HUES6 (cell line): Measurements from ENCODE around the gene ZNF581.

ENCODE experiments used
- H3K27ac ChIP-seq: 2 replicates; pipeline ENCODE4 v1.7.0; 2013; ENCODE audit warnings: low read depth, mild to moderate bottlenecking, low read length, inconsistent platforms
- H3K27me3 ChIP-seq: 2 replicates; pipeline ENCODE4 v1.6.1; 2013; ENCODE audit warnings: low read length; ENCODE audit not compliant: control insufficient read depth, insufficient read depth
- H3K36me3 ChIP-seq: 2 replicates; pipeline ENCODE4 v1.6.1; 2013; ENCODE audit warnings: low read length; ENCODE audit not compliant: control insufficient read depth, insufficient read depth
- H3K4me1 ChIP-seq: 2 replicates; pipeline ENCODE4 v1.6.1; 2013; ENCODE audit warnings: low read length; ENCODE audit not compliant: control insufficient read depth, insufficient read depth
- H3K4me3 ChIP-seq: 2 replicates; pipeline ENCODE4 v1.5.1; 2013; ENCODE audit warnings: low read depth, low read length
- H3K9ac ChIP-seq: one replicate; pipeline ENCODE4 v1.6.1; 2013; ENCODE audit warnings: mild to moderate bottlenecking, low read length
- H3K9me3 ChIP-seq: 2 replicates; pipeline ENCODE4 v1.6.1; 2013; ENCODE audit warnings: low read depth, low read length; ENCODE audit not compliant: control insufficient read depth, insufficient read depth

The ZNF581 gene, protein sequence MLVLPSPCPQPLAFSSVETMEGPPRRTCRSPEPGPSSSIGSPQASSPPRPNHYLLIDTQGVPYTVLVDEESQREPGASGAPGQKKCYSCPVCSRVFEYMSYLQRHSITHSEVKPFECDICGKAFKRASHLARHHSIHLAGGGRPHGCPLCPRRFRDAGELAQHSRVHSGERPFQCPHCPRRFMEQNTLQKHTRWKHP

GRCh38 chr19:55643003-55643886 is at the start of gene ZNF581:
Gene ZNF581 (plus strand): TSS chr19:55643649. CDS start chr19:55644572, 923 bp downstream.
- peak within 1 kb of the TSS; percentile 91 for H3K4me3 ChIP-seq
- H3K27ac ChIP-seq: peak within 1 kb of the TSS; percentile 63
- H3K4me1 ChIP-seq: peaks cover 14% of the 10 kb centered on the region
- H3K9me3 ChIP-seq: no peaks in the 10 kb centered on the region
- peak within 1 kb of the TSS; percentile 92 for H3K9ac ChIP-seq
- peaks cover 16% of the 10 kb centered on the region for H3K36me3 ChIP-seq
- H3K27me3 ChIP-seq: no peaks in the 10 kb centered on the region

DNA sequence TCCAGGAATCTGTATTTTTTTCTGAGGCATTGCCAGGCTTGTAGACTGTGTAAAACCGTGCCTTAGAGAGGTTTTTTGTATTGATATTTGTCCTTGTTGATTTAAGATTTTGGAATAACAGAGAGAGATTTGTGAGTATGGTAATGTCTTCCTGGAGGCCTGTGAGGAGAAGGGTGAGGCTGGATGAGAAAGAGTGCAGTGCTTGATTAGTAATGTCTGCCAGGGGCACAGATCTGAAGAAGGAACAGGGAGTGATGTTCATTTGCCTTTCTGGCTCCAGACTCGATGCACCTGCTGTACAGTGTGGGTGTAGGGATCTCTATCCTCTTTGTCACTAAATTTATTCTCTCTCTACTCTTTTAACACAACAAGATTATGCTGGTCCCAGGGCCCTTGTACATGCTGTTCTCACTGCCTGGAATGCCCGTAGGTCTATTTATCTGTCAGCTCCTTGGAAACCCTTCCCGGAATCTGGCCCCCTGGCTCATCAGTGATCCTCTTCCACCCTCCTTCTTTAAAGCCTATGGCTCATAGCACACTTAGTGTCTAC is 48.4 kb upstream of the ZNF581 start:
- H3K4me1 ChIP-seq: peaks cover 16% of the 10 kb centered on the region
- no peaks in the 10 kb centered on the region for H3K9me3 ChIP-seq
- H3K4me3 ChIP-seq: no peak overlapping the region
- no peak overlapping the region for H3K27ac ChIP-seq
- no peaks in the 10 kb centered on the region for H3K27me3 ChIP-seq
- no peak overlapping the region for H3K9ac ChIP-seq
- peaks cover 24% of the 10 kb centered on the region for H3K36me3 ChIP-seq

GRCh38 chr19:55596304-55596703 is 47.1 kb upstream of the ZNF581 start:
- H3K9me3 ChIP-seq: no peaks in the 10 kb centered on the region
- H3K4me3 ChIP-seq: no peak overlapping the region
- peaks cover 24% of the 10 kb centered on the region for H3K36me3 ChIP-seq
- peaks cover 12% of the 10 kb centered on the region for H3K4me1 ChIP-seq
- H3K27ac ChIP-seq: no peak overlapping the region
- H3K27me3 ChIP-seq: no peaks in the 10 kb centered on the region
- H3K9ac ChIP-seq: no peak overlapping the region

- H3K4me1 ChIP-seq: peaks cover 10% of the 10 kb centered on the region
- H3K27me3 ChIP-seq: no peaks in the 10 kb centered on the region
- H3K36me3 ChIP-seq: peaks cover 20% of the 10 kb centered on the region
- no peaks in the 10 kb centered on the region for H3K9me3 ChIP-seq
- peak overlapping the region; percentile 42 for H3K4me3 ChIP-seq
- no peak overlapping the region for H3K9ac ChIP-seq
- H3K27ac ChIP-seq: no peak overlapping the region
Measured at GRCh38 chr19:55597501-55597921, 45.9 kb upstream of the ZNF581 start.

GRCh38 chr19:55598034-55598433 is 45.4 kb upstream of the ZNF581 start:
- H3K4me1 ChIP-seq: peaks cover 10% of the 10 kb centered on the region
- peaks cover 20% of the 10 kb centered on the region for H3K36me3 ChIP-seq
- H3K27me3 ChIP-seq: no peaks in the 10 kb centered on the region
- H3K9me3 ChIP-seq: no peaks in the 10 kb centered on the region
- H3K27ac ChIP-seq: no peak overlapping the region
- peak overlapping the region; percentile 42 for H3K4me3 ChIP-seq
- no peak overlapping the region for H3K9ac ChIP-seq

DNA sequence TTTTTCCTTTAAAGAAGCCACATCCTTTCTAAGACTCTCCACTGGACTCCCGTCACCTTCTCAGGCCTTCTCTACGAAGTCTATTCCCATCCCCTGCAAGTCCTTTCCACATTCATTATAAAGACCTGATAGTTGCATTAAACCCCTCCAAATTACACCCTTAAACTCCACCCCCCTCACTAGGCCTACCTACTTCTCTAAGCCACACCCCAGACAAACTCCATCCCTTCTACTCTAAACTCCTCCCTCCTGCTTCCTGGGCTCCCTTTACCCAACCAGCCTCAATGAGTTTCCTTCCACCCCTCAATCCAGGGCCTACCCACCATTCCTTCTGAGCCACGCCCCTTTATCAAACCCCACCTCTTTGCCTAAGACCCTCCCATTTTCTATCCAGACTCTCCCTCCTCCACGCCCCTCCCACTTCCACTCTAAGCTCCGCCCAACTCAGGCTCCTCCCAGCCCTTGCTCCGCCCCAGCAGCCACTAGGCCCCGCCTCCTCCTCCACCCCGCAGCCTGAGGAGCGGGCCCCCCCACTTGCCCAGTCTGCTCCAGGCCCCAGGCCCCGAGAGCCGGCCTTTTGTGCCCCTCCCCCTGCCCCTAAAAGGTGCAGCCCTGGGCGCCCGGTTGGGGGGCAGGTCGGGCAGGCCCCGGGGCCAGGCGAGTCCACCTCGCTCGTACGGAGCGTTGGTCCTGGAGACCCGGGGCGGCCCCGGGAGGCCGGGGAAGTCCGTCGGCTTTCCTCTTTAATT is 44.6 kb upstream of the ZNF581 start:
- Histone ChIP-seq H3K9me3 (no peaks in the 10 kb centered on the region), H3K27ac (peak overlapping the region; percentile 98), H3K27me3 (no peaks in the 10 kb centered on the region), H3K4me1 (peaks cover 15% of the 10 kb centered on the region), H3K9ac (peak overlapping the region; percentile 100), H3K4me3 (peak overlapping the region; percentile 91), H3K36me3 (peaks cover 20% of the 10 kb centered on the region)

DNA sequence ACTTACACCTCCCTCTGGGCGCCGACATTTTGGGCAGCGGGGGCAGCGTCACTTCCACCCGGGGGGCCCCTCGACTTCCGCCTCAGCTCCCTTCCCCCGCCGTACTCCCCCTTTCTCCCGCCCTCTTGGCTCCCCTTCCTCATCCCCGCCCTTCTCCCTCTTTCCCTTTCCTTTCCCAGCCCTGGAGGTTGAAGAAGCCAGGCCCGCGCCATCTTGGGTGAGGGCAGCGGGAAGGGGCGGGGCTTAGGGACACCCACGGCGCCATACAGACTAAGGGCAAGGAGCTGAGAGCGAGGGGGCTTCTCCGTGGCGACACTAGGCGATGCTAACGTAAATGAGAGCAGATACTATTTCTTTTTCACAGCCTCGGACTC is 44.0 kb upstream of the ZNF581 start, which contains the start of gene FIZ1:
TSS of gene FIZ1 (minus strand) at position 50 of the 374 bp plus-strand sequence. CDS start 1,652 bp downstream, outside the sequence.
- Histone ChIP-seq H3K36me3 (peaks cover 20% of the 10 kb centered on the region), H3K4me1 (peaks cover 15% of the 10 kb centered on the region), H3K9ac (peak within 1 kb of the TSS; percentile 100), H3K9me3 (no peaks in the 10 kb centered on the region), H3K27ac (peak within 1 kb of the TSS; percentile 98), H3K4me3 (peak within 1 kb of the TSS; percentile 91), H3K27me3 (no peaks in the 10 kb centered on the region)

- peaks cover 15% of the 10 kb centered on the region for H3K36me3 ChIP-seq
- H3K4me1 ChIP-seq: peaks cover 17% of the 10 kb centered on the region
- H3K4me3 ChIP-seq: peak within 1 kb of the TSS; percentile 91
- peak within 1 kb of the TSS; percentile 98 for H3K27ac ChIP-seq
- peak within 1 kb of the TSS; percentile 100 for H3K9ac ChIP-seq
- no peaks in the 10 kb centered on the region for H3K9me3 ChIP-seq
- H3K27me3 ChIP-seq: no peaks in the 10 kb centered on the region
Measured at GRCh38 chr19:55599842-55600661, 43.4 kb upstream of the ZNF581 start, which contains the start of gene ZNF524. Gene ZNF524 (plus strand): TSS chr19:55600288. CDS start chr19:55602113, 1,825 bp downstream.

DNA sequence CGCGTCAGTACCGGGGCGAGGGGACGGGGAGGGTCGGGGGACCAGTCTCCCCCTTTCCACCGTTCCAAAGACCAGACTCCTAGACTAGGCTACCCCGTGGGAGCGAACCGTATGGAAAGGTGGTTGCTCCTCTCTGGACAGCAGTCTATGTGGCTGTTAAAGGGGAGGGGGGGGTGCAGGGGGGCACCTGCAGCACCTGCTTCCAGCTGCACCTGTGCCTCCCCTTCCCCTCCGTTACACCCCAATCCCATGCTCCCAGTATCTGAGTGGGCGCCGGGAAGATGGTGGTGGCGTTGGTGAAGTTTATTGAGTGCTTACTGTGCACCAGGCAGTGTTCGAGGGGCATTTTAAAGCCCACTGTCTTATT is 42.8 kb upstream of the ZNF581 start:
- H3K27ac ChIP-seq: peak overlapping the region; percentile 49; the same call in 1 of the 2 replicates
- H3K36me3 ChIP-seq: peaks cover 9% of the 10 kb centered on the region
- H3K9ac ChIP-seq: peak overlapping the region; percentile 53
- peak overlapping the region; percentile 66 for H3K4me3 ChIP-seq
- H3K4me1 ChIP-seq: peaks cover 17% of the 10 kb centered on the region
- no peaks in the 10 kb centered on the region for H3K9me3 ChIP-seq
- H3K27me3 ChIP-seq: no peaks in the 10 kb centered on the region

- H3K9me3 ChIP-seq: no peaks in the 10 kb centered on the region
- no peak overlapping the region for H3K27ac ChIP-seq
- H3K36me3 ChIP-seq: peaks cover 5% of the 10 kb centered on the region
- H3K4me3 ChIP-seq: peak overlapping the region; percentile 66
- peaks cover 17% of the 10 kb centered on the region for H3K4me1 ChIP-seq
- peak overlapping the region; percentile 9 for H3K9ac ChIP-seq
- no peaks in the 10 kb centered on the region for H3K27me3 ChIP-seq
Measured at GRCh38 chr19:55601084-55601483, 42.4 kb upstream of the ZNF581 start.
